ENCODE measurements around the gene GADD45A. TPM values are rescaled to one million over a fixed set of nuclear protein-coding genes. Genes with fewer than 3 reads are reported as not detected.

Gene GADD45A
- total RNA-seq, 8 experiments from 2014 or later: 35.9 to 144 (median 56.1) TPM

GRCh38 chr1:67700220-67700619 is 15.2 kb downstream of the GADD45A start:
- peaks cover 0 to 7% of the 10 kb centered on the region in 2 donors for H3K4me1 ChIP-seq (replicated peaks in 1 of 2)
- H3K4me3 ChIP-seq: no peak overlapping the region
- ATAC-seq (replicated peaks in 6 of 8): no peak
- no peak overlapping the region for H3K27ac ChIP-seq
- WGBS, 10 experiments: 58 to 91% (median 63%) methylated on average over 1 to 4 of the region's 4 CpGs; no CpG with 5 or more reads in 6 of the 10 experiments
- in situ Hi-C loops (cut with MboI; ENCODE audit: low pct_unique_long_range_greater_than_20kb in 2 of 9, low sequenced_read_pairs in 9 of 9, unreplicated experiment in 9 of 9): loop anchor here in 1 of 9 experiments (10.0 kb wide), 1 partner anchor 145 kb away; no protein-coding TSS in a partner anchor

- Histone ChIP-seq H3K27ac (no peak overlapping the region), H3K4me1 (replicated peaks in 1 of 2) (peaks cover 0 to 7% of the 10 kb centered on the region in 2 donors), H3K4me3 (no peak overlapping the region)
- ATAC-seq (replicated peaks in 6 of 8): peak; percentile 67 to 97 (median 94)
- 33 to 100% (median 62%) methylated on average over 1 to 8 of the region's 8 CpGs; no CpG with 5 or more reads in 2 of the 10 experiments for WGBS, 10 experiments
- in situ Hi-C loops (cut with MboI; ENCODE audit: low pct_unique_long_range_greater_than_20kb in 2 of 9, low sequenced_read_pairs in 9 of 9, unreplicated experiment in 9 of 9): loop anchor here in 1 of 9 experiments (10.0 kb wide), 1 partner anchor 146 kb away; no protein-coding TSS in a partner anchor
Measured at GRCh38 chr1:67700692-67701410, 15.8 kb downstream of the GADD45A start.

DNA sequence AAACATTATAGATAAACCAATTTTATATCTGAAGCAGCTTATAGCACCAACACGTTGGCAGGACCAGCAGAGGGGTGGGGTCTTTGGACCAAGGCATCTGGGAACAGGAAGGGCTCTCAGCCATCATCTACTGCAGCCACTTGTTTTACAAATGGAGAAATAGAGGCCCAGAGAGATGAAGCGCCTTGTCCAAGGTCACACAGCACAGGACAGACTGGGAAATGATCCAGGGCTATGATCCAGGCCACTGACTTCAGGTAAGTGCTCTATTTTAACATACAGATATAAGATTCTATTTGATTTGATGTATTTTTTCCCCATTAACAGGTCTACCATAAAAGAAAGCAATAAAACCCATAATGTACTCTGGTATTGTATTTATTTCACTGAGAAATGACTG is 16.9 kb downstream of the GADD45A start:
- Histone ChIP-seq H3K27ac (no peak overlapping the region), H3K4me1 (replicated peaks in 1 of 2) (peaks cover 0 to 7% of the 10 kb centered on the region in 2 donors), H3K4me3 (no peak overlapping the region)
- ATAC-seq (replicated peaks in 6 of 8): no peak
- in situ Hi-C loops (cut with MboI; ENCODE audit: low pct_unique_long_range_greater_than_20kb in 2 of 9, low sequenced_read_pairs in 9 of 9, unreplicated experiment in 9 of 9): loop anchor here in 1 of 9 experiments (10.0 kb wide), 1 partner anchor 147 kb away; no protein-coding TSS in a partner anchor
- 73 to 100% (median 87%) methylated on average over 1 to 2 of the region's 2 CpGs; no CpG with 5 or more reads in 2 of the 10 experiments for WGBS, 10 experiments

GRCh38 chr1:67704351-67704750 is 19.4 kb downstream of the GADD45A start:
- in situ Hi-C loops (cut with MboI; ENCODE audit: low pct_unique_long_range_greater_than_20kb in 2 of 9, low sequenced_read_pairs in 9 of 9, unreplicated experiment in 9 of 9): loop anchor here in 1 of 9 experiments (10.0 kb wide), 1 partner anchor 150 kb away; no protein-coding TSS in a partner anchor
- WGBS, 10 experiments: 76 to 100% (median 90%) methylated on average over 1 to 3 of the region's 3 CpGs; no CpG with 5 or more reads in 2 of the 10 experiments
- no peak overlapping the region for H3K27ac ChIP-seq
- ATAC-seq (replicated peaks in 6 of 8): no peak
- peaks cover 0 to 7% of the 10 kb centered on the region in 2 donors for H3K4me1 ChIP-seq (replicated peaks in 1 of 2)
- no peak overlapping the region for H3K4me3 ChIP-seq

GRCh38 chr1:67705735-67706453 is 20.9 kb downstream of the GADD45A start:
- in situ Hi-C loops (cut with MboI; ENCODE audit: low pct_unique_long_range_greater_than_20kb in 2 of 9, low sequenced_read_pairs in 9 of 9, unreplicated experiment in 9 of 9): loop anchor here in 1 of 9 experiments (10.0 kb wide), 1 partner anchor 151 kb away; no protein-coding TSS in a partner anchor
- Histone ChIP-seq H3K27ac (no peak overlapping the region), H3K4me1 (replicated peaks in 1 of 2) (peaks cover 0 to 2% of the 10 kb centered on the region in 2 donors), H3K4me3 (no peak overlapping the region)
- ATAC-seq (replicated peaks in 6 of 8): no peak
- 48 to 98% (median 83%) methylated on average over 2 to 10 of the region's 10 CpGs for WGBS, 10 experiments

DNA sequence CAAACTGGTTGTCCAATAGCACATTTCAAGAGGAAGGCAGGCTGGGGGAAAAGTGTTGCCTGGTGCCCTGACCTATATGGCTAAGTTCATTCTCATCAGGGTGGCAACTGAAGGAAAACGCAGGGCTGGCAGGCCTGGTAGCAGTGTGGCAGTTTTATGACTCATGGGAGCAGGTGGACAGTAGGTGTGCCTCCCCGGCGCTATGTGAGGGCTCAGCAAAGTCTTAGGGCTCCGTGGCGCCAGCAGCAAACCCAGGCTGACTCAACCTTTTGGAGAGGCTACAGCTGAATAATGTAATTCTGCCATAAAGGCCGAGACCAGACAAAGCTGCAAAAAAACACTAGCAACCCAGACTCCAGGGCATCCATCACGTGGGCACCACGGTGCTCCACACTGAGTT is 23.6 kb downstream of the GADD45A start:
- in situ Hi-C loops (cut with MboI; ENCODE audit: low pct_unique_long_range_greater_than_20kb in 2 of 9, low sequenced_read_pairs in 9 of 9, unreplicated experiment in 9 of 9): loop anchor here in 1 of 9 experiments (10.0 kb wide), 1 partner anchor 154 kb away; no protein-coding TSS in a partner anchor

DNA sequence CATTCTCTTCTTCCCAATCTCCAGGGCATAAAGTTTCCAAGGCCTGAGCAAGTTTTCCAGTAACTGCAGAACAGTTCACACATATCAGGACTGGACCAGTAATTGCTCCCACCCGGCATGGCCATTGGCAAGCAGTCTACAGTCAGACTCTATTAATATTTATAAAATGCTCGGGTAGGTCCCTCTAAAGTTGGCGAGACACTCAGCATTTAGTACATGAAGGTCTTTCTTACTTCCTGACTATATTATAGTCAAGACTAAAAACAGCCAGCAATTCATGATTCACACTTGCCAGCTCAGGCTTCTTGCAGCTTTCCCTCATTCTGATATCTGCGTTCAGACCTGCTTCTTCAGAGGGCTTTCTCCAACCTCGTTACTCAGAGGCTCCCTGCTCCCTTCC is 25.4 kb downstream of the GADD45A start:
- peaks cover 5 to 16% of the 10 kb centered on the region in 2 donors for H3K4me1 ChIP-seq (replicated peaks in 1 of 2)
- no peak overlapping the region for H3K4me3 ChIP-seq
- peak in 2 of 8 experiments; percentile 4 to 13 for ATAC-seq (replicated peaks in 6 of 8)
- WGBS, 10 experiments: 0 to 100% (median 84%) methylated on average over 1 to 5 of the region's 5 CpGs
- in situ Hi-C loops (cut with MboI; ENCODE audit: low pct_unique_long_range_greater_than_20kb in 2 of 9, low sequenced_read_pairs in 9 of 9, unreplicated experiment in 9 of 9): no loop called here
- no peak overlapping the region for H3K27ac ChIP-seq

More for the DNA sequence above, 23.6 kb downstream of the GADD45A start:
- WGBS, 10 experiments: 67 to 100% (median 93%) methylated on average over 1 to 7 of the region's 8 CpGs; no CpG with 5 or more reads in 1 of the 10 experiments
- Histone ChIP-seq H3K27ac (no peak overlapping the region), H3K4me1 (replicated peaks in 1 of 2) (peaks cover under 1 to 9% of the 10 kb centered on the region in 2 donors), H3K4me3 (no peak overlapping the region)
- ATAC-seq (replicated peaks in 6 of 8): peak in 1 of 8 experiments; percentile 2

GRCh38 chr1:67711158-67711854 is 26.3 kb downstream of the GADD45A start:
- Histone ChIP-seq H3K4me3 (no peak overlapping the region), H3K4me1 (replicated peaks in 1 of 2) (peaks cover 5 to 16% of the 10 kb centered on the region in 2 donors), H3K27ac (no peak overlapping the region)
- no peak for ATAC-seq (replicated peaks in 6 of 8)
- in situ Hi-C loops (cut with MboI; ENCODE audit: low pct_unique_long_range_greater_than_20kb in 2 of 9, low sequenced_read_pairs in 9 of 9, unreplicated experiment in 9 of 9): no loop called here
- 65 to 95% (median 83%) methylated on average over 2 to 7 of the region's 7 CpGs for WGBS, 10 experiments

- Histone ChIP-seq H3K27ac (no peak overlapping the region), H3K4me1 (replicated peaks in 1 of 2) (peaks cover 5 to 16% of the 10 kb centered on the region in 2 donors), H3K4me3 (no peak overlapping the region)
- WGBS, 10 experiments: 50 to 100% (median 69%) methylated on average over 1 to 2 of the region's 2 CpGs; no CpG with 5 or more reads in 3 of the 10 experiments
- in situ Hi-C loops (cut with MboI; ENCODE audit: low pct_unique_long_range_greater_than_20kb in 2 of 9, low sequenced_read_pairs in 9 of 9, unreplicated experiment in 9 of 9): no loop called here
- no peak for ATAC-seq (replicated peaks in 6 of 8)
Measured at GRCh38 chr1:67711855-67712212, 26.8 kb downstream of the GADD45A start.

DNA sequence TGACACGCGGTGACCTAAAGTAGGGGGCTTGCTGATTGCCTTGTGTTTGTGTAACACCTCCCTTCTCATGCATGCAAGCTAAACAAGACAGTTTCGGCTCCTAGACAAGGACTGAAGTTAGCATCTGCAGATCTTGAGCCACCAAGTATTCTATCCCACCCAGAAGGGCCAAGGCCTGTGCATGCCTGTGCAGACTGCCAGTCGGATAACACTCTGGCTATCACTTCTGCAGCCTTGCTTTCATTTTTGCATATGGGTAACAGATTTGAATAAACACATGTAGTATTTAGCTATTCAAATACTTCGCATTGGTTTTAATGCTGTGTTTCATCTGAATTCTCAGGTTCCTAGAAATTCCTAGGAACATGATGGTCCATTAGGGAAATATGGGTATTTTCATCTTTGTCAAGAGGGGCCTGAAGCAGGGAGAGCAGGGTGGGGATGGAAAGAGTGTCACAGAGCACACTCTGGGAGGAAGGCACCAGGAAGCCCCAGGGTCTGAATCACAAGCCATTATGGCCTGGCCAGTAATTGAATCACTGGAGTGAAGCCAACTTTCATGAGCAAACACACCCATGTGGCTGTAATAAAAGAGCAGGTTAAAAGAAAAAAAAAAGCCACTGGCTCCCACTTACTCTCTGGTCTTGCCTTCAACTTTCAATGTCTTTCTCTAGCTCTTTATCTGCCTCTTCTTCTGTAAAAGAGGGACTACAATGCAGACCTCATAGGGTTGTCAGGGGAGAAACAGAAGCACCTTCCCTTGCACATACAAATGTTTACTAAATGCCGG is 28.3 kb downstream of the GADD45A start:
- in situ Hi-C loops (cut with MboI; ENCODE audit: low pct_unique_long_range_greater_than_20kb in 2 of 9, low sequenced_read_pairs in 9 of 9, unreplicated experiment in 9 of 9): no loop called here
- 14 to 100% (median 53%) methylated on average over 1 to 6 of the region's 6 CpGs for WGBS, 10 experiments
- Histone ChIP-seq H3K27ac (no peak overlapping the region), H3K4me1 (replicated peaks in 1 of 2) (peaks cover 5 to 16% of the 10 kb centered on the region in 2 donors), H3K4me3 (no peak overlapping the region)
- peak; percentile 83 to 97 (median 92) for ATAC-seq (replicated peaks in 6 of 8)

DNA sequence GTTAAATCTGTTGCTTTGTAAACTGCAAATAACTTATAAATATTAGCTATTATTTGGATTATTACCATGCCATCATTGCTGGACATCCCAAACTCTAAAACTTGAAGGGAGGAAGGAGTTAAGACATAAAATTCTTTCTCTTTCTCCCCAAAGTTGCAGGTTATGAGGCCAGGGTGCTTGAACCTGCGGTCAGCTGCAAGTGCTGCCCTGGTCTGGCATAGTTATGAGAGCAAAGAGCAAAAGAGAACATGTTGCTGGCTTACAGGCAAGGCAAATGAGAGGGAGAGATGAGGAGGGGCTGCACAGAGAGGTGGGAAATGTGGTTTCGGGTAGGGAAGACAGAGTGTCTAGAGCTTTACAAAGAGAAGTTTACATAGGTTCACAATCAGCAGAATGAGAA is 30.8 kb downstream of the GADD45A start:
- no peak for ATAC-seq (replicated peaks in 6 of 8)
- H3K4me1 ChIP-seq (replicated peaks in 1 of 2): peaks cover 5 to 16% of the 10 kb centered on the region in 2 donors
- WGBS, 10 experiments: 77 to 100% (median 94%) methylated on average over 1 to 2 of the region's 2 CpGs; no CpG with 5 or more reads in 5 of the 10 experiments
- no peak overlapping the region for H3K27ac ChIP-seq
- in situ Hi-C loops (cut with MboI; ENCODE audit: low pct_unique_long_range_greater_than_20kb in 2 of 9, low sequenced_read_pairs in 9 of 9, unreplicated experiment in 9 of 9): no loop called here
- H3K4me3 ChIP-seq: no peak overlapping the region

DNA sequence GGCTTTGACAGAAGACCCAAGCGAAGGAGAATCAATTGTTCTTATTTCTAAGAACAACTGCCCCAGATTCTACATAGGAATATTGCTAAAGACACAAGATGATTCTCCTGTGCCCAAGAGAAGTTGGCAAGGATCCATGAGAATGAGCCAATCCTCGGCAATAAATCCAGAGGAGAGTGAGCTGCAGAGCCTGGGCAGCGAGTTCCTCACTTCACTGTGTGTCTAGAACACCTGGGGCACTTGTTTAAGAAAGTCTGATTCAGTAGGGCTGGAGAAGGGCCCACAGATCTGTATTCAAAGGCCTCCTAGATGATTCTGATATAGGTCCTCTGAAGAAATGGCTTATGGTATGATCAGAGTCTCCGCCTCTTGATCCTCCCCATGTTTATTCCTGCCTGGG is 31.8 kb downstream of the GADD45A start:
- in situ Hi-C loops (cut with MboI; ENCODE audit: low pct_unique_long_range_greater_than_20kb in 2 of 9, low sequenced_read_pairs in 9 of 9, unreplicated experiment in 9 of 9): no loop called here
- ATAC-seq (replicated peaks in 6 of 8): peak in 1 of 8 experiments; percentile 12
- Histone ChIP-seq H3K4me1 (replicated peaks in 1 of 2) (peaks cover 5 to 20% of the 10 kb centered on the region in 2 donors), H3K27ac (no peak overlapping the region), H3K4me3 (no peak overlapping the region)
- WGBS, 10 experiments: 0 to 93% (median 90%) methylated on average over 1 to 4 of the region's 4 CpGs; no CpG with 5 or more reads in 1 of the 10 experiments

Data from motor neuron (in vitro differentiated cells).